Liver (tissue), 3 donors: ENCODE data around the gene F12.

Experiments
- ATF3 ChIP-seq: IDR thresholded peaks from 2 replicates; pipeline ENCODE4 v1.6.1; 2016; ENCODE audit warnings: antibody characterized with exemption
- CTCF ChIP-seq: fragments of 150-350 bp; IDR thresholded peaks from 2 replicates; pipeline ENCODE4 v1.5.1; 2017; ENCODE audit warnings: improper control_type of control experiment, low read depth, low read length; ENCODE audit not compliant: missing input control
- FOXA1 ChIP-seq: IDR thresholded peaks from 2 replicates; pipeline ENCODE4 v1.6.1; 2016; ENCODE audit warnings: antibody characterized with exemption
- GABPA ChIP-seq, 2 donors: IDR thresholded peaks in 1 of 2; conservative IDR thresholded peaks in 1 of 2; 2 replicates each; pipeline ENCODE4 v1.6.1; 2016; ENCODE audit warnings: antibody characterized with exemption in 2 of 2, mild to moderate bottlenecking in 1 of 2, moderate library complexity in 1 of 2
- NR2F2 ChIP-seq: IDR thresholded peaks from 2 replicates; pipeline ENCODE4 v1.6.1; 2016; ENCODE audit warnings: antibody characterized with exemption
- RAD21 ChIP-seq, 2 donors: IDR thresholded peaks; 2 replicates each; pipeline ENCODE4 v1.6.1; 2016; ENCODE audit warnings: antibody characterized with exemption in 2 of 2, mild to moderate bottlenecking in 2 of 2
- REST ChIP-seq: IDR thresholded peaks from 2 replicates; pipeline ENCODE4 v1.6.1; 2016; ENCODE audit warnings: antibody characterized with exemption, mild to moderate bottlenecking
- SP1 ChIP-seq: IDR thresholded peaks from 2 replicates; pipeline ENCODE4 v1.6.1; 2018; ENCODE audit warnings: antibody characterized with exemption, mild to moderate bottlenecking
- YY1 ChIP-seq: IDR thresholded peaks from 2 replicates; pipeline ENCODE4 v1.6.1; 2016; ENCODE audit warnings: antibody characterized with exemption, mild to moderate bottlenecking
- donor health status: healthy.
- donor health status: healthy.

- TF ChIP-seq CTCF (no peak), YY1 (no peak), ATF3 (no peak), REST (no peak), RAD21 (IDR thresholded peaks at IDR 0.05) (no peak), GABPA (IDR thresholded peaks at IDR 0.05 in 1 of 2, conservative IDR thresholded peaks at IDR 0.05 in 1 of 2) (no peak), SP1 (no peak), NR2F2 (no peak), FOXA1 (no peak)
These were observed 15.9 kb upstream of the F12 start for GRCh38 chr5:177425196-177425800.
